ENCODE measurements around the gene BAIAP3.
A peak's percentile ranks its signal among the peaks of the same experiment; 100 is the strongest.

The BAIAP3 gene

DNA sequence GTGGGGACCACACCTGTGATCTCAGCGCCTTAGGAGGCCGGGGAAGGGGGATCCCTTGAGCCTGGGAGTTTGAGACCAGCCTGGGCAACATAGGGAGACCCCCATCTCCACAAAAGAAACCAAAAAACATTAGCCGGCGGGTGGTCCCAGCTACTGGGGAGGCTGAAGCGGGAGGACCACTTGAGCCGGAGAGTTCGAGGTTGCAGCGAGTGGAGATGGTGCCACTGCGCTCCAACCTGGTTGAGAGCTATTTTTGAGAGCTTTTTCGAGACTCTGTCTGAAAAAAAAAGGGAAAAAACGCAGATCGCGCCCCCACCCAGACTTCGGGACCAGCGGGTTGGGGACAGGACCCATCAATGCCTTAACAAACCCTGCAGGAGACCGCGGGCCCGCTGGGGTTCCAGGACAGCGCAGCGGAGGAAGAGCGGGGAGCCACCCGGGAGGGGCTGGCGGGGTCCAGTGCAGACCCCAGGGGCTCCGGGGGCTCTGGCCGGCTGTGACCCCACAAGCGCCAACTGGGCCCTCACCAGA, 762 bp upstream of the BAIAP3 start:
- DNase-seq (ENCODE audit: low spot score), result no peak

DNA sequence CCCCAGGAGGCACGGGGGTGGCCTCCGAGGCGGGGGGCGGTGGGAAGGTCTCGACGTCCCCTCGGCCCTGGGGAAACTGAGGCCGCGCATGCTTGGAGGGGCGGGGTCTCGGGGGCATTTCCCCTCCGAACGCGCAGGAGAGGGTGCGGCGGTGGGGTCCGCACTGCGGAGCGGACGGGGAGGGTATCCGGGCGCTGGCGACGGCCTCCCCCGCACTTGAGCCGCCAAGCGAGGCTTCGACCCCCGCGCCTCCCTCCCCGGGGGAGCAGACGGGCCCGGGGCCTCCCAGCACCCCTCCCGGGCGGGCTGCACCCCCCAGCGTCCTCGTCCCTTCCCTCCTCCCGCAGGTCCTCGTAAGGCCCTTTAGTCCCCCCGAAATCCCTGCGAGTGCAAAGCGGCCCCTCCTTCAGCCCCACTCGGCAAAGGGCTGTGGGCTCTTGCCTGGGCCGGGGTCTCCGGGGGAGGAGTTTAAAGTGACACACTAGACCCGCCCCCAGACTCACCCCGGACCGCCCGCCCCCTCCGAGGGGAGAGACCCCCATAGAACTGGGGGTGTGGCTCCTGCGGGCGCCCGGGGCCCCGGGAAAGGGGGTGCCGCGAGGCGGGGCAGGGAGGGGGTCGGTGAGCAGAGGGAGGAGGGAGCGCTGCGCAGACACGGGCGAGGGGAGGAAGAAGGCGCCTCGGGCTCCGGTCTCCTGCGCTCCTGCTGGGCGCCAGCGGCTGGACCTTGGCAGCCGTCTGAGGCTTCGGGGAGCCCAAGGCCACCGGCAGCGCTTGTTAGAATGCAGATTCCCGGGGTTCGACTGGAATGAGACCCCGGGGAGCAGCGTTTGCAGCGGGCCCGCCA, 632 bp downstream of the BAIAP3 start:
- DNase-seq (ENCODE audit: low spot score), result no peak

DNA sequence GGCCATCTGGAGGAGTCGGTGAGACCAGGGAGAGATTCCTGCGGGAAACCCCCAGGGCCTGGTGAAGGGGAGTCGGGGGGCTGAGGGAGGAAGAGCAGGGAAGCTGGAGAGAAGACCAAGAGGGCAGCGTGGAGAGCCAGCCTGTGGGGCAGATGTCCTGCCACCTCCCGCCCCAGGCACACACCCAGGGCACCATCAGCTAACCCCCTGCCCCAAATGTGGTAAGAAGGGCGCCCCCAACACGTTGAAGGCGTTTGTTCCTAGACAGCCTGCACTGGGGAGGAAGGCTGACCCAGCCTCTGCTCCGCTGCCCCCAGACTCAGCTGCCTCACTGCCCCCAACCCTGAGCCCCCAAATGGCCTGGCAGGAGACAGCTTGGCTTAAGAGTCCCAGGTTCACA, 1.3 kb downstream of the BAIAP3 start:
- no peak for DNase-seq (ENCODE audit: low spot score)

DNA sequence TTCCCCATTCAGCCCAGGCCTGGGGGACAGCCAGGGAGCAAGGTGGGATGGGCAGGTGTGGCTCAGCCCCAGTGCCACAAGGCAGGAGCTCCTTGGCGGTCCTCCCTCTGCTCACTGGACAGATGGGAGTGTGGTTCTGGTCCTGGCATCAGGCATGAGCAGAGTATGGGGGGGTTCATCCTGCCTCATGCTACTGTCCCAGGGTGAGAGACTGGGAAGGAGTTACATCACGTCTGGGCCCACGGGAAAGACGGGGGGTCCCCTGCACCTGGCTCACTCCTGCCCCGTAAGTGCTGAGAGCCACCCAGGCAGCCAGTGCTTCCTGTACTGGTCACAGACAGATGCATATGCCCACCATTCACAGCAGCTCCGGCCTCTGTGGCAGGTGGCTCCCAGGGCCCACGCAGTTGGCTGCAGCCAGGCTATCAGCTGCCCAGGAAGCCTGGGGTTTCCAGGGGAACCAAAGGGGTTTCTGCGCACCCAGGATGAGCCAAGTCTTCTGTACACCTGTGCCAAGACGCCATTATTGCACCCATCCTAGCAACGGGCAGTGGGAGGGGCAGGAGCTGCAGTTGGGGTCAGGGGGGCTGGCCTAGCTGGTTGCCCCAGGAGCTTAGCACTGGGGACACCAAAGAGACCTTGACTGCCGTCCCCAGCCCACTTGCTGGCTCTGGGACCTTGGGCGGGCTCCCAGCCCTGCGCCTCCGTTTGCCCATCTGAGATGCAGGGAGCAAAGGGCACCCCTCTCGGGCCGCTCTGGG, 1.9 kb downstream of the BAIAP3 start:
- no peak for DNase-seq (ENCODE audit: low spot score)

DNA sequence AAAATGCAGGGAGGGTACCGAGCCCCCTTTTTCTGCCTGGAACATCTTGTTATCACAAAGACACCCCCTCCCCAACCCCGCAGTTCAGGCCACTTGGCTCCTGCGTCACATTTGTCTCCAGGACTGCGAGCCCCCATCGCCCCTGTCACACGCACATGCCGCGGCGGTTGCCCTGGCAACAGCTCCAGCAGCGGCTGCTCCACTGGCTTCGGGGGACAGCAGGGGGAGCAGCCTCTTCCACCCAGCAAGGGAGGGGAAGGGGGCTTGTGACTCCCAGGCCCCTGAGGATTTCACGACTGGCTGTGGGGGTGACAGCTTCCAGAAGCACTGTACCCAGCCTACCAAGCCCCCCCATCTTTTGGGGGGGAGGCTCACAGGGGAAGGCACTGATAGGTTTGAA, 2.6 kb downstream of the BAIAP3 start:
- DNase-seq (ENCODE audit: low spot score), result no peak

DNA sequence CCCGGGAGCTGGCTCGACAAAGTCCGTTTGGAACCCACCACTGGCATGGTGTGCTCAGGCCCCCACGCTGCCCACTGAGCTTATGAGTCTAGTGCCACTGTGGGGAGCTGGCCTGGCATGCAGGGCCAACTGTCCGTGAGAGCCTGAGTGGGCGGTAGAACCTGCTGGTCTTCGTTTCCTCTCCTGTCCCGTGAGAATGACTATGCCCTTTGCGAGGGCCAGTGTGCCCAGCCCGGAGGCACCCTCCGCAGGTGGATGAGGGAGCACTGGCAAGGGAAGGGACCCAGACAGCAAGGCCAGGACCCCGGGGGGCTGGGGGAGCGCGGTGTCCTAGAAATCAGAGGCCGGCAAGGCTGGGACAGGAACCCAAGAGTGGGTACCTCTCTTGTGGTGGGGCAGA, 3.2 kb downstream of the BAIAP3 start:
- DNase-seq (ENCODE audit: low spot score), result no peak

DNA sequence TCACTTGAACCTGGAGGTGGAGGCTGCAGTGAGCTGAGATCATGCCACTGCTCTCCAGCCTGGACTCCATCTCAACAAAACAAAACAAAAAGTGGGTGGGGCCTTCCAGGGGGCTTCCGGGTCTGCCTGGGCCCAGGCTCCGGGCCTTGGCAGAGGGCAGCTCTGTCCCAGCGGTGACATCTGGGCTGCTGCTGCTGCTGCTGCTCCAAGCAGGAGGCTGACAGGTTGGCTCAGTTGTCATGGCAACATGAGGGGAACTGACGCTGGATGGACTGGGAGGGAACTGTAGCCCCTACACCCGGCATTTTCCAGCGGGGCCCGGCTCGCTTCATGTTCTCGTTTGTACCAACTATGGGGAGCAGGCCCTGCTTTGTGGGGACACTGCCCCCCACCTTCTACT, 4.0 kb downstream of the BAIAP3 start:
- DNase-seq (ENCODE audit: low spot score), result no peak

DNA sequence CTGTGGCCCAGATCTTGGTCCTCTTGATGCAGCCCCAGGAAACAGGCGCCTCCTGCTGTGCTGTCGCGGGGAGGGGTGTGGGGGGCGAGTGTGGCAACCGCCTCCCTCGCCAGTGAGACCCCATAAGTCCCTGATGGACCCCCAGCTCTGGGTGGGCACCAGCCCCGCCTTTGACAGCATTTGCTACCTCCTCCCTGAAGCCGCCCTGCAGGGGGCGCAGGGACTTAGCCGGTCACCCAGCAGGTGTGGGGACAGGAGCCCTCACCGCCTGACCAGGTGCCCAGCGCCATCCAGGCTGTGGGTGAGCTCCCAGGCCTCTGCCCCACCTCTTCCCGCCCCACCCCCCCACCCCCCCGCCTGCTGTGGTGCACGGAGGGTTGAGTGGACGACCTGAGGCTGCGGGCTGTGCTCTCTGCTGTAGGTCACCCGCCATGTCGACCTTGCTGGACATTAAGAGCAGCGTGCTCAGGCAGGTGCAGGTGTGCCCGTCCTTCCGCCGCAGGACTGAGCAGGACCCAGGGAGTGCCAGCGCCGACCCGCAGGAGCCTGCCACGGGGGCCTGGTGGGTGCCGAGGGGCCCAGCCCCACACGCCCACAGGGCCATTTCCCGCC, 4.8 kb downstream of the BAIAP3 start:
- DNase-seq (ENCODE audit: low spot score), result peak; percentile 72

DNA sequence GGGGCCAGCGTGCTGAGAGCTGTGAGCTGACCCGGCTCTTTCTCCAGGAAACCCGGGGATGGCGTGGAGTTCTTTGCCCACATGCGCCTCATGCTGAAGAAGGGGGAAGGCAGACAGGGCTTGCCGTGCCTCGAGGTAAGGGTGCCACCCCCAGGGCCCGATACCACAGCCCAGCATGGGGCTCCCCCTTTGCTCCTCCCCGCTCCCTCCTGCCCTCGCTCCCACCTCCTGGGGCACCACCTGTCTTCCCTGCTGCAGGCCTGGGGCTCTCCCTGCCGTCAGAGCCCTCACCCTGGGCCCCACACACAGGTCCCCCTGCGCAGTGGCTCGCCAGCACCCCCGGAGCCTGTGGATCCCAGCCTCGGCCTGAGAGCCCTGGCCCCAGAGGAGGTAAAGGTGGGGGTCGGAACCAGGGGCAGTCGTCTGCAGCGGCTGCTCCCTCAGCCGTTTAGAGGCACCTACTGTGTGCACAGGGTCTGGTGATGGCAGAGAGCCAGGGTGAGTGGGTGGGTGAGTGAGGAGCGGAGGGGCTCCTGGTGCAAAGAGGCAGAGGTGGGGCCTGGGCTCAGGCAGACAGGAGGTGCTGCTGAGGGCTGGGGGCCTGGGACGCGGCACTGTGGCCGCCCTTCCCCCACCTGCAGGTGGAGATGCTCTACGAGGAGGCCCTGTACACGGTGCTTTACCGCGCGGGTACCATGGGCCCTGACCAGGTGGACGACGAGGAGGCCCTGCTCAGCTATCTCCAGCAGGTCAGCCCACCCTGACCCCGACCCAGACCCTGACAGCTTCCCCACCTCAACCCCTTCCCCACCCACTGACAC, 5.6 kb downstream of the BAIAP3 start:
- no peak for DNase-seq (ENCODE audit: low spot score)

DNA sequence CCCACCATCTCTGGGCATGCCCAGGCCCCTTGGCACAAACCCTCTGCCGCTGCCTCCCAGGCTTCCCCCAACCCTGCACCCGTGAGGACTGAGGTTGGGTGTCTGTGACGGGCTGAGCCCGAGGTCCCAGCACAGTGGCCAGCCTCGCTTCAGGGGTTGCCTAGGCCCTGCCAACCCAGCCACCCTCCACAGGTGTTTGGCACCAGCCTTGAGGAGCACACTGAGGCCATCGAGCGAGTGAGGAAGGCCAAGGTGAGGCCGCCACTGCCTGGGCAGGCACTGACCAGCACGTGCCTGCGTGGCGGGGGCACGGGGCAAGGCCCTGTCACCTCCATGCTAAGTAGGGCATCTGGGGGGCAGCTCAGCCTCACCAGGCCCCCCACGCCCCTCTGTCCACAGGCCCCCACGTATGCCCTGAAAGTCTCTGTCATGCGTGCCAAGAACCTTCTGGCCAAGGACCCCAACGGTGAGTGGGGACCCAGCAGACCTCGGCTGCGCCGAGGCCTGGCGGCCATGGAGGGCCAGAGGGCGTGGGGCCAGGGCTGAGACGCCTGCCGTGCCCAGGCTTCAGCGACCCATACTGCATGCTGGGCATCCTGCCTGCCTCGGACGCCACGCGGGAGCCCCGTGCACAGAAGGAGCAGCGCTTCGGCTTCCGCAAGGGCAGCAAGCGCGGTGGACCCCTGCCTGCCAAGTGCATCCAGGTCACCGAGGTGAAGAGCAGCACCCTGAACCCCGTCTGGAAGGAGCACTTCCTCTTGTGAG, 7.5 kb downstream of the BAIAP3 start:
- no peak for DNase-seq (ENCODE audit: low spot score)

DNA sequence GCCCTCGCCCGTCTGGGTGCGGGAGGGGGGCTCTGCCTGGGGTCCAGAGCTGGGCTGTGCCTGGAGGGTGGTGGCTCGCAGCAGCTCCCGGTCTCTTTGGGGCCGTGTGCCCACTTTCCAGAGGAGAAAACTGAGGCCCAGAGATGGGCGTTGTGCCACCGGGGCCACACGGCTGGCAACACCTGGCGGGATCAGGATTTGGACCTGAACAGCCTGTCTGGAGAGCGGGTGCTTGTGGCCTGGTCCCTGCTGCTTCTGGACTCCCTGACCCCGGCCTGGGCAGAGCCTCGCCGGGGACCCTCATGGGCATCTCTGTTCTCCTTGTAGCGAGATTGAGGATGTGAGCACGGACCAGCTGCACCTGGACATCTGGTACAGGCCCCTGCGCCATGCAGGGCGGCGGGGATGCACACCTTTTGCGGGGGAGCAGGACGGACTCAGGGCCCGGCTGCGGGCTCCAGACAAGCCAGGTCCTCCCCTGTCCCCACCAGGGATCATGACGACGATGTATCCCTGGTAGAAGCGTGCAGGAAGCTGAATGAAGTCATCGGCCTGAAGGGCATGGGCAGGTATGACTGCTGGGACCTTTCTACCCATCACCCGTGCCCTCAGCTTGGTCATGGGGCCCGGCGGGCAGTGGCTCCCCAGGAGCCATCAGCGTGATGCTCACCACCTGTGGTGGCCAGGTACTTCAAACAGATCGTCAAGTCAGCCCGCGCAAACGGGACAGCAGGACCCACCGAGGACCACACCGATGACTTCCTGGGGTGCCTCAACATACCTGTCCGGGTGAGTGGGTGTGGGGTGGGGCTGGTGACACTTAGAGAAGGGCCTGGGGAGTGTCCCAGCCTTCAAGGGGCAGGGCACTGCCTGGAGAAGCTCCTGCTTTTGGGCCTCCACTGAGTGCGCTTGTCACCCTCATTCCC, 8.3 kb downstream of the BAIAP3 start:
- no peak for DNase-seq (ENCODE audit: low spot score)

DNA sequence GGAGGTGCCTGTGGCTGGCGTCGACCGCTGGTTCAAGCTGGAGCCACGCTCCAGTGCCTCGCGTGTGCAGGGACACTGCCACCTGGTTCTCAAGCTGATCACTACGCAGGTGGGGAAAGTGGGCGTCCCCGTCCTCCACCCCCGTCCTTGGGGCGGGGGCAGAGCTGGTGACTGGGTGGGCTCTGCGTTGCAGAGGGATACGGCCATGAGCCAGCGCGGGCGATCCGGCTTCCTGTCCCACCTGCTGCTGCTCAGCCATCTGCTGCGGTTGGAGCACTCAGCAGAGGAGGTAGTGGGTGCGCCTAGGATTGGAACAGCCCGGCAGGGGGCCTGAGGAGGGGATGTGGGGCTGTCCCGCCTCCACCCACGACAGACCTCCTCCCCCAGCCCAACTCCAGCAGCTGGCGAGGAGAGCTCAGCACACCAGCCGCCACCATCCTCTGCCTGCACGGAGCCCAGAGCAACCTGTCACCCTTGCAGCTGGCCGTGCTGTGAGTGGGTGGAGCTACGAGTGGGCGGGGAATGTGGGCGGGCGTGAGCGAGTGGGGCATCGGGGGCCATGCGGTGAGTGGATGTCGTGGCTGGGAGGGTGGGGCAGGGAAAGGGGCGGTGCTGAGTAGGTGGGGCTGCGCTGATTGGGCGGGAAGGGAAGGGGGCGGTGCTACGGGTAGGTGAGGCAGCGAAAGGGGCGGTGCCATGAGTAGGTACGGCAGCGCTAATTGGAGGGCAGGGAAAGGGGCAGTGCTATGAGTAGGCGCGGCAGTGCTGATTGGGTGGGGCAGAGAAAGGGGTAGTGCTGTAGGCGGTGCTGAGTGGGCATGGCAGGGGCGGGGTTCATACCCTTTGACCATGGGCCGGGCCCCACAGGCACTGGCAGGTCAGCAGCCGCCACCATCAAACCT, 9.3 kb downstream of the BAIAP3 start:
- DNase-seq (ENCODE audit: low spot score), result peak; percentile 99

DNA sequence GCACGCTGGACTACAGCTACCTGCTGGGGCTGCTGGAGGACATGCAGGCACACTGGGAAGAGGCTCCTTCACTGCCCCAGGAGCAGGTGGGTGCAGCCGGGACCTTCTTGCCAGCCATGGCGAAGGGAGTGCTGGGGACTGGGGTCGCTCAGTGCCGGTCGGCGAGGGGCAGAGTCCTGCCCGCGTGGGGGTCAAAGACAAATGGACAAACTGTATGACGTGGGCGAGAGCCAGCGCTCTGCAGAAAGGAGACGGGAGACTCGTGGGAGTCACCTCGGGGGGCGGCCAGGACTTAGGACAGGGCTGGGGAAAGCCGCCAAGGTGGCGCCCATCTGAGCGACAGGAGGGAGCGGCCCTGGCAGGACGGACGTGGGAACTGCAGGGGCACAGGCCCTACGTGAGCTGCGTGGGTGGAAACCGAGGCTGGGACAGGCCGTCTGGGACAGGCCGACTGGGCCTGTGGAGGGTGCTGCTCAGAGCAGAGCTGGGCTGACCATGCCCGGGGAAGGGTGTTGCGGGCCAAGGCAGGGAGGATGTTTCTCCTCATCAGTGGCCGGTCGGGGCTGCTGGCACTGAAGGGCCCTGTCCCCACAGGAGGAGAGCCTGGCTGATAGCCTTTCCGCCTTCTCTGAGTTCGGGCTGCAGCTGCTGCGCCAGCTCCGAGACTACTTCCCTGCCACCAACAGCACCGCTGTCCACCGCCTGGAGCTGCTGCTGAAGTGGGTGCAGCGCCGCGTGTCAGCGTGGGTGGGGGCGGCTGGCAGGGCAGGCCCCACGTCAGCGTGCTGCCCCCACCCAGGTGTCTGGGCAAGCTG, 10.2 kb downstream of the BAIAP3 start:
- no peak for DNase-seq (ENCODE audit: low spot score)

DNA sequence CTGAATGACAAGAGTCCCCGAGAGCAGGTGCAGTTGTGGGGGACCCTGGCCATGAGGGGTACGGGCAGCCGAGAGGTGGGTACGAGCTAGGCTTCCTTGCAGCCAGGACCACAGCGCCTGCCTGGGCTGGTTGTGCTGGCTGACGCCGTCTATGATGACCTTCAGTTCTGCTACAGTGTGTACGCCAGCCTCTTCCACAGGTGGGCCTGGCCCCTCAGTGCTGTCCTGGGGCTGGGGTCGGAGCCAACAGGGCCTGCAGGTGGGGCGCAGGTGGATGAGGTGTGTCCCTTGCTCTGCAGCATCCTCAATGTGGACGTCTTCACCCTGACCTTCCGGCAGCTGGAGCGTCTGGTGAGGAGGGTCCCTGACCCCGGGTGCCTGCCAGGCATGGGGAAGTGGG, 11.1 kb downstream of the BAIAP3 start:
- DNase-seq (ENCODE audit: low spot score), result no peak

DNA sequence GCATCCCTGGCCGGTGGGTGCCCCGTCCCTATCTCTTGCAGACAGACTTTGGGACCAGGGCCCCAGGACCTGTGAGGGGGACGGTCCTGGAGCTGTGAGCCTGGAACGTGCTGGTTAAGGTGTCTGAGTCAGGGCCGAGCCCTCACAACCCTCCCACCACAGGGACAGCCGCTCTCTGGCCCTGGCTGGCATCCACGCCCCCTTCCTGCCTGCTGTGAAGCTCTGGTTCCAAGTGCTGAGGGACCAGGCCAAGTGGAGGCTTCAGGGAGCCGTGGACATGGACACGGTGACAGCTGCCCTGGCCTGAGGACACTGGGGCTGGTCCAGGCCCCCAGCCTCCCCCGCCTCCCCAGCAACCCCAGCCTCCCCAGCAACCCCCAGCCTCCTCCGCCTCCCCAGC, 11.6 kb downstream of the BAIAP3 start:
- DNase-seq (ENCODE audit: low spot score), result no peak

DNA sequence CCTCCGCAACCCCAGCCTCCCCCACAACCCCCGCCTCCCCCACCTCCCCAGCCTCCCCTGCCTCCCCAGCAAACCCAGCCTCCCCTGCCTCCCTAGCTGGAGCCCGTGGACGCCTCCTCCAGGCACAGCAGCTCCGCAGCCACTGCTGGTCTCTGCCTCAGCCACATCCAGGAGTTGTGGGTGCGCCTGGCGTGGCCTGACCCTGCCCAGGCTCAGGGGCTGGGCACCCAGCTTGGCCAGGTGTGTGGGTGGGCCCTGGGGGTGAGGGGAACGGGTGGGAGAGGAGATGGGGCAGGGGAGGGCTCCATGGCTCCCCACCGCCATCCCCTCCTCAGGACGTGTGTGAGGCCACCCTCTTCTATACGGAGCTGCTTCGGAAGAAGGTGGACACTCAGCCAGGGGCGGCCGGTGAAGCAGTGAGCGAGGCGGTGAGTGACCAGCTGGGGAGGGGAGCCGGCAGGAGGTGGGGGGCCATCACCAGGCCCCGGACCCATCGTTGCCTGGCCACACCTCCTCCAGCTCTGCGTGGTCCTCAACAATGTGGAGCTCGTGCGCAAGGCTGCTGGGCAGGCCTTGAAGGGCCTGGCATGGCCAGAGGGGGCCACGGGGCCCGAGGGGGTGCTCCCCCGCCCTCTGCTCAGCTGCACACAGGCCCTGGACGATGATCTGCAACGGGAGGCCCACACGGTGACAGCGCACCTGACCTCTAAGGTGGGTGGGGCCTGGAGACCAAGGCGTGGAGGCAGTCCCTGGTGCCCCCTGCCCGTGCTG, 12.4 kb downstream of the BAIAP3 start:
- no peak for DNase-seq (ENCODE audit: low spot score)
